Upper lobe of right lung (tissue), 1 donor: Measurements from ENCODE around the gene EFHC1. TPM values are rescaled to one million over a fixed set of nuclear protein-coding genes. Genes with fewer than 3 reads are reported as not detected.
A peak's percentile ranks its signal among the peaks of the same experiment; 100 is the strongest.

Source experiments
- ATAC-seq: fragments of 200-7000 bp; cut with Tn5 transposase; one replicate; pipeline ENCODE4 v1.9.1; 2020; ENCODE audit warnings: mild to moderate bottlenecking, moderate library complexity
- DNase-seq: peaks from one replicate; pipeline ENCODE4 v3.0.0-alpha.2; 2020
- H3K27ac ChIP-seq: fragments of 200-600 bp; one replicate; pipeline ENCODE4 v1.8.0; 2022
- H3K27me3 ChIP-seq: fragments of 200-600 bp; one replicate; pipeline ENCODE4 v1.8.0; 2022; ENCODE audit warnings: mild to moderate bottlenecking
- H3K36me3 ChIP-seq: fragments of 200-600 bp; one replicate; pipeline ENCODE4 v1.8.0; 2022
- H3K4me1 ChIP-seq: fragments of 200-600 bp; one replicate; pipeline ENCODE4 v1.8.0; 2022
- H3K4me3 ChIP-seq: fragments of 200-600 bp; one replicate; pipeline ENCODE4 v1.8.0; 2022; ENCODE audit warnings: mild to moderate bottlenecking
- H3K9me3 ChIP-seq: fragments of 200-600 bp; one replicate; pipeline ENCODE4 v1.8.0; 2022
- intact Hi-C: fragments of 100-400 bp; cut with DNase I; formaldehyde crosslinking; loops from one replicate; pipeline ENCODE4 v1.11.0; 2022
- total RNA-seq: library from RNA; stranded (reverse); fragmentation: NEBNext Ultra II Directional; extraction: Animal tissue kit (Norgen Biotek cat#: 25700); gene quantifications from one replicate; pipeline ENCODE4 v1.2.1, GENCODE V29; 2021
- TF ChIP-seq, protein P1 (sequence below): fragments of 200-600 bp; IDR thresholded peaks from one replicate; pipeline ENCODE4 v1.8.0; 2022; ENCODE audit warnings: antibody characterized with exemption
- donor health status: DM: no; HTN: yes; CAD: no; lungs with severe emphysema.

EFHC1 gene
- total RNA-seq, 1 donor from 2014 or later, result 16.8 TPM

DNA sequence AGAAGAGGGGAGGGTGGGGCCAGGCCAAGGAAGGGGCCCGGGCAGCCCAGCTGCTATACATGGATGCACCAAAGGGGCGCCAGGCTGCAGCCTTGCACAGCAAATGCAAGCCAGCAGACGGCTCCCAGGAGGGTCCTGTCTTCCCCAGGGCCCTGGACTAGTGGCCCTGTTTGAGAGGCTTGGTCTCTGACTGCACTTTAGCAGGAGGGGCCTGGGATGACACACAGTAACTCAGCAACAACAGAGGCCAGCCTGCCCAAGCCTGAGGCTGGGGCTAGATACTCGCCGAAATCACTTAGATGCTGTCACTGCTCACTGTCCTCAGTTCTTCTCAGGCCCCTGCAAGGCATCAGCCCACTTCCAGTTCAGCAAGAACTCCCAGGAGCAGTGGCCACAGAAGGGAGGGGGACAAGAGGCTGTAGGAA, 83.2 kb downstream of the EFHC1 start:
- no peak for ATAC-seq
- DNase-seq, result no peak
- no peak overlapping the region for H3K4me3 ChIP-seq
- H3K9me3 ChIP-seq, result no peaks in the 10 kb centered on the region
- intact Hi-C loops, result no loop called here
- H3K27me3 ChIP-seq, result no peaks in the 10 kb centered on the region
- TF ChIP-seq, protein P1, sequence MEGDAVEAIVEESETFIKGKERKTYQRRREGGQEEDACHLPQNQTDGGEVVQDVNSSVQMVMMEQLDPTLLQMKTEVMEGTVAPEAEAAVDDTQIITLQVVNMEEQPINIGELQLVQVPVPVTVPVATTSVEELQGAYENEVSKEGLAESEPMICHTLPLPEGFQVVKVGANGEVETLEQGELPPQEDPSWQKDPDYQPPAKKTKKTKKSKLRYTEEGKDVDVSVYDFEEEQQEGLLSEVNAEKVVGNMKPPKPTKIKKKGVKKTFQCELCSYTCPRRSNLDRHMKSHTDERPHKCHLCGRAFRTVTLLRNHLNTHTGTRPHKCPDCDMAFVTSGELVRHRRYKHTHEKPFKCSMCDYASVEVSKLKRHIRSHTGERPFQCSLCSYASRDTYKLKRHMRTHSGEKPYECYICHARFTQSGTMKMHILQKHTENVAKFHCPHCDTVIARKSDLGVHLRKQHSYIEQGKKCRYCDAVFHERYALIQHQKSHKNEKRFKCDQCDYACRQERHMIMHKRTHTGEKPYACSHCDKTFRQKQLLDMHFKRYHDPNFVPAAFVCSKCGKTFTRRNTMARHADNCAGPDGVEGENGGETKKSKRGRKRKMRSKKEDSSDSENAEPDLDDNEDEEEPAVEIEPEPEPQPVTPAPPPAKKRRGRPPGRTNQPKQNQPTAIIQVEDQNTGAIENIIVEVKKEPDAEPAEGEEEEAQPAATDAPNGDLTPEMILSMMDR, result no peak
- H3K27ac ChIP-seq, result peak overlapping the region; percentile 77
- peaks cover 20% of the 10 kb centered on the region for H3K4me1 ChIP-seq
- peaks cover 33% of the 10 kb centered on the region for H3K36me3 ChIP-seq

DNA sequence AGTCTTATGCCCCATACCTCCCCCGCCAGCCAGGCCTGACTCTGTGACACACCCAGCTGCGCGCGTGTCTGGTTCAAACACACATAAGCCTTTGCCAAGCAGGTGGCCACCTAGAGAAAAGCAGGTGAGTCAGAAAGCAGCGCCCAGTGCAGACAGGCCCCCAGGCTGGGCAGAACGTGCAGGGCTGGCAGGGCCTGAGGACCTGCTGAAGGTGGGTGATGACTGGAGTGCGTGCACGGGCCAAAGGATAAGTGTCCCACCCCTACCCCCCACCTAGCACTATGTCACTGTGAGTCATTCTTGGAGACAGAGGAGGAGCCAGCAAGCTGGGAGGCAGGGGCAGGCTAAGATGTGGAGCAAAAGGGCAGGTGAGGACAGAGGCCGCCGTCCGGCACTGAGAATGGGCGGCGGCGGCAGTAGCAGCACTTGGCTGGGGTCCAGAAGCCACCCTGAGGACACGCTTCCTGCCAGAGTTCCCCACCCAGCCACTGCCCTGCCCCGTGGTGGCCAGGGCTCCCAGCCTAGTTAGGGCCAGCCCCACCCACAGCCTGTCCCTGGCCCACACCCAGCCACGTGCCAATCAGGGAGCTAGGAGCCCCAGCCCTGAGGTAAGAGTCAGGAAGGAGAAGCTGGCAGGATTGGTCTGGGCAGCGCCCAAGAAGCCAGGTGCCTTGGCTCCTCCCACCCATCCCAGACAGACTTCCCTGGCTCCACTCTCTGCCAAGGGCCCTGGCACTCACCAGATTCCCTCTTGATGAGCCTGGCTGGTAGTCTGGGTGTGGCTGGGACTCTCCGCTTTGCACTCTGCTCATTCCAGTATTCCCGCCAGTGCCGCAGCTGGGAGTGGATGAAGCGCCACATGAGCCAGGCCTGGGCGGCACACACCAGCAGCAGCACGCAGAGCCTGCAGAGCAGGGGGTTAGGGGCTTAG, 84.0 kb downstream of the EFHC1 start:
- intact Hi-C loops, result no loop called here

DNA sequence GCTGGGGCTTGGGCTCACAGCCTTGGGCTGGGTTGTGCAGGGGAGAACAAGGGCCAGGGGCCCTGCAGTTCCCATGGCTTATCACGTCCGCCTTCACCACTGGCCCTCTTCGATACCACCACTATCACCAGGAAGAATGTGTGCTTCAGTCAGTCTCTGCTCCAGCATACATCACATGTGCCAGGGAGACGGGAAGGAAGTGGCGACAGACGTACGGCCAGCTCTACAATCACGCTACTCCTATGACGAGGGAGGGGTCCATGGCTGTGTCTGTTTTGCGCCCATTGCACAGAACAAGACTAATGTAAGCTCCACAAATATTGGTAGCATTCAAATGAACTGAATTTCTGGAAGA, 84.6 kb downstream of the EFHC1 start:
- intact Hi-C loops, result no loop called here
- no peak for DNase-seq
- Histone ChIP-seq H3K27ac (peak overlapping the region; percentile 77), H3K27me3 (no peaks in the 10 kb centered on the region), H3K36me3 (peaks cover 46% of the 10 kb centered on the region), H3K4me1 (peaks cover 20% of the 10 kb centered on the region), H3K4me3 (no peak overlapping the region), H3K9me3 (no peaks in the 10 kb centered on the region)
- TF ChIP-seq, protein P1, result no peak
- no peak for ATAC-seq

More for the DNA sequence above, 84.0 kb downstream of the EFHC1 start:
- no peaks in the 10 kb centered on the region for H3K9me3 ChIP-seq
- H3K27me3 ChIP-seq, result no peaks in the 10 kb centered on the region
- peaks cover 20% of the 10 kb centered on the region for H3K4me1 ChIP-seq
- peak overlapping the region; percentile 77 for H3K27ac ChIP-seq
- peak; percentile 93 for ATAC-seq
- TF ChIP-seq, protein P1, result no peak
- H3K4me3 ChIP-seq, result no peak overlapping the region
- peak; percentile 96 for DNase-seq
- H3K36me3 ChIP-seq, result peaks cover 39% of the 10 kb centered on the region

DNA sequence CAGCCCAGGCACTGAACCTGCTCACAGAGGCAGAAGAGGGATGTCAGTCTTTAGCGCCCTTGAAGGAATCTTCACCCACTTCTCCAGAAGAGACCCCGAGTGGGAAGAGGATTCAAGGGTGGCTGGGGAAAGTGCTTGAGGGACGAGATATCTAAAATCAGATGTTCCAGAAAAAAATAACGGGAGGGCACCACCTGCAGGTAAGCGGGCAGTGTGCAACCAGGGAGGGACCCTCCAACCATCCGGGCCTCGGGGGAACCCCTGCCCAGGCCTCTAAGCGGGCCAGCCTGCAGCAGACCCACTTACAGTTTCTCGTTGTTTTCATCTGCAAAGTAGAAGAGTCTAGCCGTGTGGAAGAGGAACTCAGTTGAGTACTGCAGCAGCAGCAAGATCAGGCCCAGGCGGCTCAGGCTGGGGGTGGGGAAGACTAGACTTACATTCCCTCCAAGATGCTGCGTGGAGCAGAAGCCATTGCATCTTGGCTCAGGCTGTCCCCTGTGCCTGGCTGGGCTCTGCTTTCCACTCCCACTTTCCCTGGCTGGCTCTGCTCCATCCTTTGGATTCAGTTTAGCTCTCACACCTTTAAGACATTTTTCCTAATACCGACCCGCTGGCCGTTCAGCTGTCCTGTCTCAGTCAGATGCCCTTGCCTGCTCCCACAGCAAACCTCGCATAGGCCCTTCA, 85.7 kb downstream of the EFHC1 start:
- Histone ChIP-seq H3K4me1 (peaks cover 20% of the 10 kb centered on the region), H3K4me3 (no peak overlapping the region), H3K36me3 (peaks cover 50% of the 10 kb centered on the region), H3K27me3 (no peaks in the 10 kb centered on the region), H3K9me3 (no peaks in the 10 kb centered on the region), H3K27ac (peak overlapping the region; percentile 77)
- ATAC-seq, result no peak
- TF ChIP-seq, protein P1, result no peak
- intact Hi-C loops, result no loop called here
- no peak for DNase-seq

DNA sequence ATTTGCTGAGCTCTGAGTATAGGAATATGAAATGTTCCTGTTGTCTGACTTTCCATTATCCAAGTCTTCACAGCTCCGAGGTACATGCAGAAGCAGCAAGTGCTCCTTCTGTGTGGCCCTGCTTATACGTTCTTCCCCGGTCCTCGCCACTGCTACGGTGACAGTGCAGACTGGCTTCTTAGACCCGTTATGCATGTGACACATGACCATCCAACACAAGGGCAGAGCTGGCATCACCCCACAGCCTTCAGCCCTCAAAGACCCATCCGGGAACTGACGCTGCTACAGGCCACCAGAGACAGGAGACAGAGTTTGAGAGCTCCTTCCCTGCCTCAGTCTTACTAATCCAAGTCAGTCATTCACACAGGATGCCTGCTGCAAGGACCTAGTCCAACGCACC, 86.3 kb downstream of the EFHC1 start:
- peaks cover 25% of the 10 kb centered on the region for H3K4me1 ChIP-seq
- no peaks in the 10 kb centered on the region for H3K9me3 ChIP-seq
- TF ChIP-seq, protein P1, result no peak
- H3K36me3 ChIP-seq, result peaks cover 46% of the 10 kb centered on the region
- no peak overlapping the region for H3K4me3 ChIP-seq
- DNase-seq (no peak), ATAC-seq (no peak)
- no peak overlapping the region for H3K27ac ChIP-seq
- intact Hi-C loops, result no loop called here
- no peaks in the 10 kb centered on the region for H3K27me3 ChIP-seq
